GM19025 (cell line): Measurements from ENCODE around the gene BRD9.
"Not testable (repeated sequence)": the region's sequence is repeated elsewhere in the genome, so short reads cannot be mapped to it uniquely, and the experiment has no call there.

Experiments used
- ATAC-seq: cut with Tn5 transposase; IDR thresholded peaks from one replicate; pipeline ENCODE4 v1.9.1; 2021; ENCODE audit warnings: mild to moderate bottlenecking, low read depth, moderate library complexity; ENCODE audit not compliant: unreplicated experiment

BRD9 gene

DNA sequence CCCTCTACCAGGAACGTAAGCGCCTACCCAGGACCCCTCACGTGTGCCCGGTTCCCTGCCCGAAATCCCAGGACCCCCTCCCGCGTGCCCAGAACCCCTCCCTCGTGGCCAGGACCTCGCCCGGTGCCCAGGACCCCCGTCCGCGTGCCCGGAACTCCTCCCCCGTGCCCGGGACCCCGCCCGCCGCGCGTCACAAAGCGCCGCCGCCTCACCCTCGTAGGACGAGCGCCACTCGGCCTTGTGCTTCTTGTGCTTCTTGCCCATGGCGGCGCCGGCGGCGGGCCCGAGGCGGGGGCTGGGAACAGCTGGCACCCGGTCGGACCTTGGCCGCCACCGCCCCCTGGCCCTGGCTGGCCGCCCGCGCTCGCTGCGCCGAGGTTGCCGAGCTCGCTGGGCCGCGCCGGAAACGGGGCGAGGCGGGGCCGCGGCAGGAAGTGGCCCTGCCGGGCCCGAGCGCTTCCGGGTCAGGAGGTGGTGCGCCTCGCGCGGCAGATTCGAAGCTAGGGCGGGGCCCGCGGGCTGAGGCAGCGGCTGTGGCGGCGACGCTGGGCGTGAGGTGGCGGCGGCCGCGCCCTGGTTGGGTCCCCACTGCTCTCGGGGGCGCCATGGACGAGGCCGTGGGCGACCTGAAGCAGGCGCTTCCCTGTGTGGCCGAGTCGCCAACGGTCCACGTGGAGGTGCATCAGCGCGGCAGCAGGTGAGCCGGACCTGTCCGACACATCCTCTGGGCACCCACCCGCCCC lies at the start of gene BRD9, which contains the start of gene TRIP13:
Gene BRD9, minus strand, starts transcription at position 408 of the 743 bp plus-strand sequence. Its CDS starts 144 bp downstream, at position 264.
Gene TRIP13, plus strand, starts transcription at position 491 of the 743 bp plus-strand sequence. Its CDS starts 115 bp downstream, at position 606.
- ATAC-seq, result peak; percentile 98

DNA sequence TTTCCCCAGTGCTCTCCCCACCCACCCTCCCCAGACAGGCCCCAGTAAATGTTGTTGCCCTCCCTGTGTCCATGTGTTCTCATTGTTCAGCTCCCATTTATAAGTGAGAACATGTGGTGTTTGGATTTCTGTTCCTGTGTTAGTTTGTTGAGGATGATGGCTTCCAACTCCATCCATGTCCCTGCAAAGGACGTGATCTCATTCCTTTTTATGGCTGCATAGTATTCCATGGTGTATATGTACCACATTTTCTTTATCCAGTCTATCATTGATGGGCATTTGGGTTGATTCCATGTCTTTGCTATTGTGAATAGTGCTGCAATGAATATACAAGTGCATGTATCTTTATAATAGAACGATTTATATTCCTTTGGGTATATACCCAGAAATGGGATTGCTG lies 48.1 kb upstream of the BRD9 start:
- not testable (repeated sequence) for ATAC-seq

DNA sequence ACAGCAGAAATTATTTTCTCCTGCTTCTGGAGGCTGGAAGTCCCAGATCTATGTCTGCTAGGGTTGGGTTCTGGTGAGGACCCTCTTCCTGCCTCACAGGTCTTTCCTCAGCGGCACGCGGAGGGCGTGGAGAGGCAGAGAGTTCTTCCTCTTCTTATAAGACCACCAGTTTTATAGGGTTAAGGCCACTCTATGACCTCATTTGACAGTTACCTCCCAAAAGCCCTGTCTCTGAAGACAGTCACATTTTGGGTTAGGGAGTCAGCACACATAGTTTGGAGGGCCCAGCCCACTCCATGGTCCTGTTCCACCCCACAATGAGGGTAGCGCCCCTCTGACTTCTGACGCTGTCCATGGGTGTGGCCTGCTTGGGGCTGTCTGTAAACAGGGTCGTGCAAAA lies 46.8 kb upstream of the BRD9 start:
- no peak for ATAC-seq

DNA sequence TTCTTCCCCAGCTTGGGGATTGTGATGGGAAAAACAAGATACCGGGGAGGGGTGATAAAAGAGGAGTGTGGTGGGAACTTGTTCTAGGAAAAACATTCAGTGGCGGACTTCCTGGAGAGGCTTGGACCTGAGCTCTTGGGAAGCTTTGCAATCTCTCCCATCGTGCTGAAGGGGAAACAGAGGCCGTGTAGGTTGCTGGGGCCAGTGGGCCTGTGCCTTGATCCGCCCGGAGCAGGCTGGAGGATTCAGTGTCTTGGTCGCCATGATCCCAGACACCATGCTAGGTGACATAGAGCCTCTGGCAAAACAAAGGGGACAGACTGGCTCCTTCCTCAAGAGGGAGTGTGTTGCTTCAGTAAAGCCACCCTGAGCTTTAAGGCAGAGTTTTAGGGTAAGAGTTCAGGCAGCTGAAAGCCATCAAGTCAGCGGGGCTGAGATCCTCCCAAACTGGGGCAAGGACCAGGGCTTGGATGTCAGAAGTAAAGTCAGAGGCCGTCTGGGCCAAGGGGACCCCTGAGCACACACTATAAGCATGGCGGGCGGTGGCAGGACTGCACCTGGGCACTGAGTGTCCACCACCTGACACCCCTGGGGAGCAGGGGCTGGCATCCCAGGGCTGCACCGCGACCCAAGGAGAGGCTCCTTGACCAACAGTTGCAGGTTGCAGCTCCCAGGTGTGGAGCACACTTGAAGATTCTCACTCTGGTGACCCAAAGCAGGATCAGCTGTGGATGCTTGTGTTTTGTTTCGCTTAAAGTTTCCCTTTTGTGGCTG lies 44.7 kb upstream of the BRD9 start:
- no peak for ATAC-seq

DNA sequence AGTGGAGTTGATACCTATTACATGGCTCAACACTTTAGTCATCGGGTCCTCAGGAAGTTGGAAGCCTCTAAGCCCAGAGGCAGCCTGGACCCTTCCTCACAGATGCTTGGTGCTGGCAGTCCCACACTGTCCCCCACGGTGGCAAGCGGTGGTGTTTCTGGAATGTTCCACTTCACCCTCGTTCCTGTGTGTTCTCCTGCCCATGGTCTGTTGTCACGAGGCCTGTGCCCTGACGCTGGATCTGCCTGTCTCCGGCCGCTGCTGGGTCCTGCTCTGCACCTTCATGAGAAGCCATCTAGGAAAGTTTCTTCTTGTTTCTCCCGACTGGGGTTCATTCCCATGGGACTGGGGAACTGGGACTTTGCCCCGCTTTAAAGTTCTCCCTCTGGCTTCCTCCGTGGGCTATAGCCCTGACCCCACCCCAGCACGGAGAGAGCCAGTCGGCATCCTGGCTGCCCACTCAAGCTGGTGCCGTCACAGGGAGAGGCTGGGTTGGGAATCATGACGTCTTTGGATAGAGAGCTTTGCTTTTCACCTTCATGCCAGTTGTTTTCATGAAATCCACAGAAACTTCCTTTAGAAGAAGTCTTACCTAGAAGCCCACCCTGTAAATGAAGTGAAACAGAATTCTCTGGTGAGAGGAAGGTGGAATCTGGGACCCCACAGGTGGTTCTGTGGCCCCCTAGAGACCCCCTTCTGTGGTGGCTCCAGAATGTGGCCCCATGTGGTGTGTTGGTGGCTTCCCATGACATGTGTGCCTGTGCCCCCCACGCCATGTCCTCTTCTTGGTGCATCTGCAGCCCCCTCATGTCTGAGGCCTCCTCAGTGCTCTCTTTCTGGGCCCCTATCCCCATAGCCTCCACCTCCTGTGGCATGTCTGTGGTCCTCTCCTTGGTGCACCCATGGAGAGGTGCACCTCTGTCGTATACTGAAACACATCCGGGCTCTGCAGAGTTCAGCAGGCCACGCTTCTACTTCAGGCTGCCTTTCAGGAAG lies 43.8 kb upstream of the BRD9 start:
- no peak for ATAC-seq

DNA sequence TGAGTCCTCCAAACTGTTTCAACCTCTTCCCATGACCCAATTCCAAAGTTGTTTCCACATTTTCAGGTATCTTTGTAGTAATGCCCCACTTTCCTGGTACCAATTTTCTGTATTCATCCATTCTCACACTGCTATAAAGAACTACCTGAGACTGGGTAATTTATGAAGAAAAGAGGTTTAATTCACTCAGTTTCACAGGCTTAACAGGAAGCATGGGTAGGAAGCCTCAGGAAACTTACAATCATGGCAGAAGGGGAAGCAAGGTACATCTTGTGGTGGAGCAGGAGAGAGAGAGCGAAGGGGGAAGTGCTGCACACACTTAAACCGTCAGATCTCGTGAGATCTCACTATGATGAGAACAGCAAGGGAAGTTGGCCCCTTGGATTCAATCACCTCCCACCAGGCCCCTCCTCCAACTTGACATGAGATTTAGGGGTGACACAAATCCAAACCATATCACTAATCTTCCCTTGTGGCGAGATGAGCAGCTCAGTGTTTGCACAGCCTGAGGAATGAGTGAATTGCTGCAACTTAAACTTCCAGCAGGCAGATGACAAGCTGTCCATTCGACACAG lies 43.0 kb upstream of the BRD9 start:
- ATAC-seq, result no peak

DNA sequence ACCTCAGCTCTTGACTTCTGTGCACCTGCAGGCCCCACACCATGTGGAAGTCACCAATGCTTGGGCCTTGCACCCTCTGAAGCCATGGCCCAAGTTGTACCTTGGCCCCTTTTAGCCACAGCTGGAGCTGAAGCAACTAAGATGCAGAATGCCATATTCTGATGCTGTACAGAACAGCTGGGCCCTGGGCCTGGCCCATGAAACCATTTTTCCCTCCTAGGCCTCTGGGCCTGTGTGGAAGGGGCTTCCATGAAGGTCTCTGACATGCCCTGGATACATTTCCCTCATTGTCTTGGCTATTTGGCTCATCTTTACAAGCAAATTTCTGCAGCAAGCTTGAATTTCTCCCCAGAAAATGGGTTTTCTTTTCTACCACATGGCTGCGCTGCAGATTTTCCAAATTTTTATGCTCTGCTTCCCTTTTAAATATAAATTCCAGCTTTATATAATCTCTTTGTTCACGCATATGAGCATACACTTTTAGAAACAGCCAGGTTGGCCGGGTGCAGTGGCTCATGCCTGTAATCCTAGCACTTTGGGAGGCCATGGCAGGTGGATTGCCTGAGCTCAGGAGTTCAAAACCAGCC lies 41.9 kb upstream of the BRD9 start:
- ATAC-seq, result not testable (repeated sequence)

DNA sequence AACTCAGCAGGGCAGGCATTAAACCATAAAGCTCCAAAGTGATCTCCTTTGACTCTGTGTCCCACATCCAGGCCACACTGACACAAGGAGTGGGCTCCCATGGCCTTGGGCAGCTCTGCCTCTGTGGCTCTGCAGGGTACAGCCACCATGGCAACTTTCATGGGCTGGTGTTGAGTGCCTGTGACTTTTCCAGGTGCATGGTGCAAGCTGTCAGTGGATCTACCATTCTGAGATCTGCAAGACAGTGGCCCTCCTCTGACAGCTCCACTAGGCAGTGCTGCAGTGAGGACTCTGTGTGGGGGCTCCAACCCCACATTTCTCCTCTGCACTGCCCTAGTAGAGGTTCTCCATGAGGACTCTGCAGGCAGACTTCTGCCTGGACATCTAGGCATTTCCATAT lies 41.4 kb upstream of the BRD9 start:
- ATAC-seq, result not testable (repeated sequence)

DNA sequence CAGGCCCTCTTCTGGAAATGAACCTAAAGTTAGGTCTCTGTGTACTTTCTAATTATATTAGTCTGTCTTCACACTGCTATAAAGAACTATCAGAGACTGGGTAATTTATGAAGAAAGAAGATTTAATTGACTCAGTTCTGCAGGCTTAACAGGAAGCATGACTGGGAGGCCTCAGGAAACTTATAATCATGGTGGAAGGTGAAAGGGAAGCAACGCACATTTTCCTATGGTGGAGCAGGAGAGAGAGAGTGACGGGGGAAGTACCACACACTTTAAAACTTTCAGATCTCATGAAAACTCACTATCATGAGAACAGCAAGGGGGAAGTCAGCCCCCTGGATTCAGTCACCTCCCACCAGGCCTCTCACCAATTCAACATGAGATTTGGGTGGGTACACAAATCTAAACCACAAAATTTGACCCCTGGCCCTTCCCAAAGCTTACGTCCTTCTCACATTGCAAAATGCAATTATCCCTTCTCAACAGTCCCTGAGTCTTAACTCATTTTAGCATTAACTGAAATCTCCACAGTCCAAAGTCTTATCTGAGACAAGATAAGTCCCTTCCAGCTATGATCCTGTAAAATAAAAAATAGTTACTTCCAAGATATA lies 40.8 kb upstream of the BRD9 start:
- ATAC-seq, result no peak

DNA sequence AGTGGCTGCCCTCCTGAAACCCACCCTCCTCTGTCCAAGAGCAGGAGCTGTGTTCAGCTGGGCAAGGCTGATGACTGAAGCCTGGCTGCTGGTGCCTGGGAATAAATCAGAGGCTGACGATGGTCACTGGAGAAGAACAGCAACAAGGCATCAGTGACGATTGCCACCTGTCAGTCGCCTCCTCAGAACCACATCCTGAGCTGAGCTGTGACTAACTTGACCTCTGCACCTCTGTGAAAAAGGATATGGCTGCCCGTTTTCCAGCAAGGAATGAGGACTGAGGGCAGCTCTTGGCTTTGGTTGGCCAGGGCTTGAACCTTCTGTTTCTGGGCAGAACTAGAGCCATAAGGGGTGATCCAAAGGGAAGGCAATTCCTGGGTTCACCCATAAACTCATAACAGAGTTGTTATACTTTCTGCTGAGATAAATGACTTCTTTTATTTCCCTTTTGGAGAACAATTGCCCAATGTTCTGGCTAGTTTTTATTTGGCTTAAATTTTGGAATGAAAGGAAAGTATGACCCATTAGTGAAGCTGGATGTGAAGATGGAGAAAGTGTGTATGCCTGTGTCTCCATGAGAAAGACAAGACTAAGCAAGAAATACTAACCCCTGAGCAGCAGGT lies 40.1 kb upstream of the BRD9 start:
- no peak for ATAC-seq

DNA sequence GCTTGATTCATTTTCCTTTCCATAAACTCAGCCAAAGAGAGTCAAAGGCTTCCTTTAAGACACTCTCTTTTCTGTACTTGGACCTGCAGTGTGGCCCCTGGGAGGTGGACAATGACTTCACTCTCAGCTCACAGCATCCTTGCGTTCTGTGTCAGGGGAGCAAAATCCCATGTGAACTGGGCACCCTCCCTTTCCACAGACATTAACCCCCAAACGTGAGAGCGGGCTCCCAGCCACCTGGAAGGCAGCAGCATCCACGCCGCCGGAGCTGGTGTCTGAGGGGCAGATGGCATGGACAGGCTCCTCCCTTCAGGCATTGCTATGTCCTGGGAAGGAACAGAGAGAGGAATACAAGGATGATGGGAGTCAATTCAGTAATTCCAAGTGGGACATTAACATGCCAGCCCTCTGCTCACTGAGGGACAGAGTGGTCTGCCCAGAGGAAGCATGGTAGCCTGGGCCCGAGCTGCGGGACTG lies 39.6 kb upstream of the BRD9 start:
- ATAC-seq, result no peak

DNA sequence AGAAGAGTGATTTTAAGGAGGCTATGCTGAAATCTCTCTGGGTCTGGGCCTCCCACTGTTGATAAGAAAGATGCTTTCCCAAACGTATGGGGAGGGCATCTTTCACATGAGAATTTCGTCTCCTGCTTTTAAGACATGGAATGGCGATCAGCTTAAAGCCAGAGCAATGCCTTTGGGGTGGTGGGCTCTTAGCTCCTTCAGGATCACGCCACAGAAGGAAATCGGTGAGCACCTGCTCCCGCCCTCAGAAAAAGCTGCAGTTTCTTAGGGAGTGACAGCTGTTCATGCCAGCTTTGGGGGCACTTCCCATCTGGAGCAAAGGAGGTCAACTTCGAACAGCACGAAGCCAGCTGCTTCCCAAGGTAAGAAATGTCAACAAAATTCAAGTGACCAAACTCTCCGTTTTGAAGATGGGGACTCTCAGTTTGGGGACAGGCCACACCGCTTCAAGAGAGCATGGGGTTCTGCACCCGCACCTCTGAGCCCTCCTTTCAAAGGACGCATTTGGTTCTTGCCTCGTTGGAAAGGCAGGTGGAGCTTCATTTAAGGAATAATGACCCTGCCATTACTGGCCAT lies 39.1 kb upstream of the BRD9 start:
- ATAC-seq, result no peak

DNA sequence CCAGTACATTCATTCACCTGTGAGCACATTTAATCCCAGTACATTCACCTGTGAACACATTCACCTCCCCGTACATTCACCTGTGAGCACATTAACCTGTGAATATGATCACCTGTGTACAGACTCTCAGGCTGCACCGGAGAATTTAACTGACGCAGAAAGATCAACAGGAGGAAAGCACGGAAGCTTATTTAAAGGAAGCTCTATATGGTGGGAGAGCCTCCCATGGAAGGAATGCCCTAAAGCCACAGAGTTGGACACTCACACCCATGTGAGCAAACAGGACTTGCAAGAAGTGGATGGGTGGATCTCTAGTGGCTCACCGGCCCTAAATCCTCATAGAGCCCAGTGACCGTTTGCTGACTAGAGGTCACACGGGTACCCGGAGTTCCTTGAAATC lies 38.3 kb upstream of the BRD9 start:
- no peak for ATAC-seq

DNA sequence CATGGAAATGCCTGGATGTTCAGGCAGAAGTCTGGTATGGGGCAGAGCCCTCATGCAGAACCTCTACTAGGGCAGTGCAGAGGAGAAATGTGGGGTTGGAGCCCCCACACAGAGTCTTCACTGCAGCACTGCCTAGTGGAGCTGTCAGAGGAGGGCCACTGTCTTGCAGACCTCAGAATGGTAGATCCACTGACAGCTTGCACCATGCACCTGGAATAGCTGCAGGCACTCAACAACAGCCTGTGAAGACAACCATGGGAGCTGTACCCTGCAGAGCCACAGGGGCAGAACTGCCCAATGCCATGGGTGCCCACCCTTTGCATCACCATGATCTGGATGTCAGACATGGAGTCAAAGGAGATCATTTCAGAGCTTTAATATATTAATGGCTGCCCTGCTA lies 37.0 kb upstream of the BRD9 start:
- no peak for ATAC-seq

DNA sequence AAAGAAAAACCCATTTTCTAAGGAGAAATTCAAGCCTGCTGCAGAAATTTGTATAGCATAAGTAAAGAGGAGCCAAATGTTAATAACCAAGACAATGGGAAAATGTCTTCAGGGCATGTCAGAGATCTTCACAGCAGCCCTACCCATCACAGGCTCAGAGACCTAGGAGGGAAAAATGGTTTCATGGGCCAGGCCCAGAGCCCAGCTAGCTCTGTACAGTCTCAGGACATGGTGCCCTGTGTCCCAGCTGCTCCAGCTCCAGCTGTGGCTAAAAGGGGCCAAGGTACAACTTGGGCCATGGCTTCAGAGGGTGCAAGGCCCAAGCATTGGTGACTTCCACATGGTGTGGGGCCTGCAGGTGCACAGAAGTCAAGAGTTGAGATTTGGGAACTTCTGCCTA lies 36.6 kb upstream of the BRD9 start:
- not testable (repeated sequence) for ATAC-seq

DNA sequence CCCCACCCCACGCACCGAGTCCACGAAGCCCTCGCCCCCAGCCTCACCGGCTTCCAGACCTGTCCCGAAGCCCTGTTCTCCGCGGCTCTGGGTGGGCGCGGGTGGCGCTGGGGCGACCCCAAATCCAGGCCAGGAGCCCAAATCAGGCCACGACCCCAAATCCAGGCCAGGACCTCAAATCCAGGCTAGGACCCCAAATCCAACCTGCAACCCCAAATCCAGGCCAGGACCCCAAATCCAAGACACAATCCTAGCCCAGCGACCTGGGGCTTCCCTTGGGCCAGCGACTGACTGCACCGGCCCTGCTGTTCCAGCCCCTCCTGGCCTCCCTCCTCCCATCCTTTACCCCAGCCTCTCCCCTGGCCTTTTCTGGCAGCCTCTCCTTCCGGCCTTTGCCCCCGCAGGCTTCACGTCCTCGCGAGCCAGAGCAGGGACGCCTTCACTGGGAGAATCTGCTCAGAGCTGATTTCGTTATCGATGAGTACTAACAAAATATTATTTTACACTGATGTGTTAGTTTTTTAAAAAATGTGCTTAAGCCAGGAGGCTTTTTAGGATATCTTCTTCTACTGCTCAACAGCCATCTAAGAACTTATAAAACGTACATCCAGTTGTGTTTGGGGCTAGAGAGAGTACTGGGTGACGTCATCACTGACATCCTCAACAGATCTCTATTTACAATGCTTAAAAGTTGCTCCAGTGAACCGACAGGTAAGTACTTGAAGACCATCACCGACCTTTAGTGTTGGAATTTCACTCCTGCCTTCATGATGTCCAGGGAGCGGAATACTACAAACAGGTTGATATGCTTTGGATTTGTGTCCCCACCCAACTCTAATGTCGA lies 34.8 kb upstream of the BRD9 start:
- no peak for ATAC-seq

DNA sequence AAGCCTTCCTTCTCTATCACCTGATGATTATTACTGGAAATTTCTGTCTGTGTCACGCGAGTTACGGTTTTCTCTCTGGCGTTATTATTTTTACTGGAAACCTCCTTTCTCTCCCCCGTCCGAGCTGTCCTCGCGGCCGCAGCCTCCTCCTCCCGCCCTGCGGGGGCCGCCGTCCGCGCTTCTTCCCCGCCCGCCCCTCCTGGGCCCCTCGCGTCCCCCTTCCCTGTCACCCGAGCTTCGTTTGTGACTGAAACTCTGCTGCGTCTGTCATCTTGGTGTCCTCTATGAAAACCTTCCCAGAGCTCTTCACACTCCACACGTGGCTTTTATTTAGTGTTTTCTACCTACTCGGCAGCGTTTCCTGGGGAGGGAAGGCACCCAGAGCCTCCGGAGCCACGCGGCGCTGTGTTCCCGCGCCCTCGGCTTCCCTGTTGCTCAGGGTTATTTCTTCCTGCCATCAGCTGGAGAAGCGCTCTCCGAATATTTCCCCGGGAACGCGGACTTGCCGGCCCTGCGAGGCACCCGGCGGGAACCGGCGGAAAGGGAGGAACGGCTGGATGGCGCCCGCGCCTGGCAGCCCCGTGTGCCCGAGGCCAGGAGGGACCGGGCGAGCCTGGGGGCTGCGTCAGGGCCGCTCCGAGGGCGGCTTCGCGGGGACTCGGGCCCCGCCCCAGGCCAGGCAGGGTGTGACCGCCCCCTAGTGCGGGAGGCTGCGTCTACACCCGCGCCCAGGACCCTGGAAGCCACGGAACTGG lies 34.0 kb upstream of the BRD9 start:
- no peak for ATAC-seq
